HepG2 (cell line): ENCODE measurements around the gene SLC2A2. TPM values are rescaled to one million over a fixed set of nuclear protein-coding genes. Genes with fewer than 3 reads are reported as not detected.
A peak's percentile ranks its signal among the peaks of the same experiment; 100 is the strongest.

Experiments used
- BRD4 ChIP-seq: sonication (generic); formaldehyde crosslinking; IDR thresholded peaks from 2 replicates; pipeline ENCODE4 v1.4.0; 2020; ENCODE audit warnings: missing genetic modification reagents
- KDM2A ChIP-seq: sonication (generic); formaldehyde crosslinking; IDR thresholded peaks from 2 replicates; pipeline ENCODE4 v1.4.0; 2020; ENCODE audit warnings: low read depth, missing genetic modification reagents, borderline replicate concordance
- KDM5B ChIP-seq: sonication (generic); formaldehyde crosslinking; IDR thresholded peaks from 2 replicates; pipeline ENCODE4 v1.4.0; 2020; ENCODE audit warnings: missing genetic modification reagents, mild to moderate bottlenecking, borderline replicate concordance
- MLXIP ChIP-seq: sonication (generic); formaldehyde crosslinking; IDR thresholded peaks from 2 replicates; pipeline ENCODE4 v1.9.0; 2021; ENCODE audit warnings: missing genetic modification reagents, borderline replicate concordance
- SMAD1 ChIP-seq: sonication (generic); formaldehyde crosslinking; IDR thresholded peaks from 2 replicates; pipeline ENCODE4 v1.4.0; 2020; ENCODE audit warnings: missing genetic modification reagents, low read depth, mild to moderate bottlenecking, borderline replicate concordance
- SP140L ChIP-seq: sonication (generic); formaldehyde crosslinking; IDR thresholded peaks from 2 replicates; pipeline ENCODE4 v1.4.0; 2020; ENCODE audit warnings: missing genetic modification reagents, borderline replicate concordance
- XRCC5 ChIP-seq: fragments of 200-400 bp; formaldehyde crosslinking; optimal IDR thresholded peaks from 2 replicates; pipeline ENCODE3; 2017; ENCODE audit warnings: mild to moderate bottlenecking, low read length
- YEATS2 ChIP-seq: sonication (generic); formaldehyde crosslinking; IDR thresholded peaks from 2 replicates; pipeline ENCODE4 v1.4.0; 2020; ENCODE audit warnings: missing genetic modification reagents, borderline replicate concordance
- ZBTB43 ChIP-seq: sonication (generic); formaldehyde crosslinking; conservative IDR thresholded peaks from 2 replicates; pipeline ENCODE4 v1.4.0; 2020; ENCODE audit warnings: missing genetic modification reagents
- ZGPAT ChIP-seq: IDR thresholded peaks from 2 replicates; pipeline ENCODE4 v1.6.1; 2016; ENCODE audit warnings: mild to moderate bottlenecking
- ZNF263 ChIP-seq: sonication (generic); formaldehyde crosslinking; IDR thresholded peaks from 2 replicates; pipeline ENCODE4 v1.4.0; 2020; ENCODE audit warnings: missing genetic modification reagents
- ZNF33A ChIP-seq: sonication (generic); formaldehyde crosslinking; IDR thresholded peaks from 2 replicates; pipeline ENCODE4 v1.5.1; 2020; ENCODE audit warnings: missing genetic modification reagents, mild to moderate bottlenecking, moderate library complexity, borderline replicate concordance
- ZNF570 ChIP-seq: sonication (generic); formaldehyde crosslinking; IDR thresholded peaks from 2 replicates; pipeline ENCODE4 v1.4.0; 2020; ENCODE audit warnings: mild to moderate bottlenecking, missing genetic modification reagents, borderline replicate concordance
- ZNF646 ChIP-seq: sonication (generic); formaldehyde crosslinking; IDR thresholded peaks from 2 replicates; pipeline ENCODE4 v1.9.0; 2021; ENCODE audit warnings: mild to moderate bottlenecking, missing genetic modification reagents
- ZNF773 ChIP-seq: sonication (generic); formaldehyde crosslinking; IDR thresholded peaks from 2 replicates; pipeline ENCODE4 v1.4.0; 2020; ENCODE audit warnings: missing genetic modification reagents, borderline replicate concordance
- polyA plus RNA-seq, 8 experiments: library from polyadenylated mRNA; depleted of rRNA in 3 of 8; stranded (reverse) in 7 of 8; unstranded in 1 of 8; fragments of >200 nt; fragmentation: Illumina TruSeq in 4 of 8; extraction: Trizol in 4 of 8; gene quantifications; 2 replicates each; pipeline versions ENCODE4 v1.2.1 to v1.2.3, GENCODE V29; 2011 to 2016; ENCODE audit warnings: low read depth in 4 of 8, missing spikeins in 1 of 8, mixed read lengths in 1 of 8; ENCODE audit not compliant: insufficient read depth in 1 of 8
- total RNA-seq, 5 experiments: library from RNA; depleted of rRNA; stranded (reverse); fragments of >200 nt; fragmentation: Illumina TruSeq; extraction: Trizol; gene quantifications; 2 replicates each; pipeline ENCODE4 v1.2.3, GENCODE V29; 2016; ENCODE audit warnings: low read depth in 1 of 5

SLC2A2 gene
- total and polyA plus RNA-seq, 2 of the 13 experiments (the other 11 are each of a cell fraction or from before 2014, with no cell fraction given) = 19.5 to 23.2 TPM

DNA sequence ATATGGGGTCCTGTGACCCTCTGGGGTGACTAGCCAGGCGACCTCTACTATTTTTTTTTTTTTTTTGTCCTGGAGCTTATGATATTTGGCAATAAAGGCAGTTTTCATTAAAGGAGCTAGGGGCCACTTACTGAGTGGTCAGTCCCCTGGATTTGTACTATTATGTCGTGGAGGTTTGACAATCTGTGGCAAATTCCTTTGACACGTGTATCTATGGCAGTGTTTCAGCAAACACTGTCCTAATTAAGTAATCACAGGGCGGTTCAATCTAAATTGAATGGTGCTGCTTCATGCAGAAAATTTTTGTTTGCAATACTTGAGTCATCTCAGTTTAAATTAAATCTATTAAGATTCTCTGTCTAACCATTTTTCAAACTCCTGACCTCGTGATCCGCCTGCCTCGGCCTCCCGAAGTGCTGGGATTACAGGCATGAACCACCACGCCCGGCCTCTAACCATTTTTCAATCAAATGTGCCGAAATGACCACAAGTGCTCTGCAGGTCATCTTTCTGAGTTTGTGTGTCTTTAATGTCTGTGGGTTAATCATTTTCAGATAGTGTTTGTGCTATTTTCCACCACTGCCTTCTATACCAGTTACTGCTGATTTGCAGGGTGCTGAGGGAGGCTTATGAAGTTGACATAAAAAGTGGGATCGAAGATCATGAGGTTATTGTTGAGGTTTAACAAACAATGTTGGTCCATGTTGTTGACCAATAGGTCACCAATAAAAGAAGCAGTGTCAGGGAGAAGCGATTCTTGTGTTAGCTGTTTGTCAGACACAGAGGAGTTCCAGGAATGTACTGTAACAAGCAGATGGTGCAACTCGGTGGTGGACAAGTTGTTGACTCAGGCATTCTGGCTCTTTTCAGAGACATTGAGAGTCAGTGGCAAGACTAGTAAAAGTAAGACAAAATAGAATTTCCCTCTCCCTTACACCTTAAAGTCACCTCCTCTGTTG, 18.6 kb upstream of the SLC2A2 start (continued):
- TF ChIP-seq ZGPAT (CRISPR knock-in tag) (peak; percentile 99), ZBTB43 (CRISPR knock-in tag) (peak; percentile 97), BRD4 (peak; percentile 93), YEATS2 (0 out of 2 replicates have a peak, but pooled peaks have one; percentile 22), ZNF263 (CRISPR knock-in tag) (no peak), SMAD1 (CRISPR knock-in tag) (no peak), XRCC5 (no peak), ZNF570 (CRISPR knock-in tag) (no peak), ZNF646 (CRISPR knock-in tag) (peak; percentile 77), KDM5B (no peak), SP140L (CRISPR knock-in tag) (peak; percentile 75; the same call in 1 of the 2 replicates), ZNF773 (CRISPR knock-in tag) (no peak), ZNF33A (CRISPR knock-in tag) (no peak), KDM2A (0 out of 2 replicates have a peak, but pooled peaks have one; percentile 35), MLXIP (CRISPR knock-in tag) (no peak; the same call in 1 of the 2 replicates)
